ENCODE results near the gene STT3A.

STT3A gene

GRCh38 chr11:125663910-125664309 lies 71.3 kb downstream of the STT3A start:
- DNase-seq (ENCODE audit: low read depth in 2 of 2) = no peak

DNA sequence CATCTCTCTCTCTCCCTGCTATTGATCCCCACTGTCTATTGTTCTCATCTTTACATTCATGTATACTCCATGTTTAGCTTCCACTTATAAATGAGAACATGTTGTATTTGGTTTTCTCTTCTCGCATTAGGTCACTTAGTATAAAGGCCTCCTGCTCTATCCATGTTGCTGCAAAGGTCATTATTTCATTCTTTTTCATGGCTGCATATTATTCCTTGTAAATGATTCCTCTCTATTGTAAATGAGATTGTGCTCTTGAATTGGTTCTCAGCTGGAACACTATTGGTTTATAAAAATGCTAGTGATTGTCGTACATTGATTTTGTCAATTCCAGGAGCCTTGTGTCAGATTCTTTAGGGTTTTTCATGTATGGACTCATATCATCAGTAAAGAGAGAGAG lies 74.5 kb downstream of the STT3A start:
- no peak for DNase-seq (ENCODE audit: low read depth in 2 of 2)

DNA sequence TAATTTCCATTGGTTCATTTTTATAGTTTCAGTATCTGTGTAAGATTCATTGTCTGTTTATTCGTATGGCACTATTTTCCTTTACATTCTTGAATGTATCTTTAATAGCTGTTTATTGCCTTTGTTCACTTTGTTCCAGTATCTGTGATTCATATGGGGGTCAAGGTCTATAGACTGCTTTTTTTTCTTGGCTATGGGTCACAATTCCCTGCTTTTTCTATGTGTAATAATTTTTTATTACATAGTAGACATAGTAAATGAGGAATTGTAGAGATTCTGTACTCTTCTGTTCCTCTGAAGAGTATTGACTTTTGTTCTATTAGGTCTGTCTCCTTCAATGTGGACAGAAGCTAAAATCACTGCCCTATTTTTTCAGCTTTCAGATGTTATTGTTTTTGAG lies 77.5 kb downstream of the STT3A start:
- no peak for DNase-seq (ENCODE audit: low read depth in 2 of 2)

- DNase-seq (ENCODE audit: low read depth in 2 of 2) = no peak
Observed at GRCh38 chr11:125671561-125671960, 78.9 kb downstream of the STT3A start.

Measured in stimulated activated CD8-positive, alpha-beta memory T cell treated with anti-CD3 and anti-CD28 coated beads, Interleukin-15, amount 100 ng/mL, for 48 hours (primary cell).